HG03521 (cell line): ENCODE data around the gene MDN1.
"Not testable (repeated sequence)": the region's sequence is repeated elsewhere in the genome, so short reads cannot be mapped to it uniquely, and the experiment has no call there.

Experiments
- ATAC-seq: cut with Tn5 transposase; IDR thresholded peaks from one replicate; pipeline ENCODE4 v1.9.1; 2021; ENCODE audit warnings: mild to moderate bottlenecking, moderate library complexity; ENCODE audit not compliant: unreplicated experiment

The MDN1 gene

DNA sequence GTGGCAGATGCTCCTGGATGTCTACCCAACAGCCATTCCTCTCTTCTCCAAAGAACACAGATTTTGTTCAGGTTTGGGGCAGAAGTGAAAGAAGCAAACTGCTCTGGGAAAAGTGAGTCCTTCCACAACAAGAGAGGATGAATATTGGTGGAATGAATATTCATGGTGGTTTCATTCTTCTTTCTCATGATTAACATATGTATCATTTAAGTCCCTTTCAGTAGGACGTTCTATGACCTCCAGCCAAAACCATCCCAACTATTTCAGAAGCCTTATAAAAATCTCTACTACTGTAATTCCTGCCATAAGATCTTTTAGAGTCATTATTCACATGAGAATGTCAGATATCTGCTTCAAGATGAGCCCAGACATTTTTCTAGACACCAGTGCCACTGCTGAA lies 44.4 kb downstream of the MDN1 start:
- no peak for ATAC-seq

DNA sequence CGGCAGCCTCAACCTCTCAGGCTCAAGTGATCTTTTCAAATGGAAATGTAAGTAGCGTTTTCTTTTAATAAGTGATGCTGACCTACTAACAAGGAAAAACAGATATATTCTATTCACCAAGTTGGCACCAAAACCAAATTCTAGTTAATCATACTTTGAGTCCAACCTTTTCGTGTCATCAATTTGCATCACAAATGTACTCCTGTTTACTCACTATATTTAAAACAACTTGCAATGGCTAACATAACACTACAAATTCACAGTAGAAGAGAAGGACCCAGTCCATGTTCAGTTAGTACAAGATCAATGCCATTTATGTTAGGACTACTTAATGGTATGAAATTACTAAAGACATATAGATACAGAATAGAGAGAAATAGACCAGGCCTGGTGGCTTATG lies 50.0 kb downstream of the MDN1 start:
- no peak for ATAC-seq

- ATAC-seq = no peak
Observed at GRCh38 chr6:89768324-89768723, 51.3 kb downstream of the MDN1 start.

DNA sequence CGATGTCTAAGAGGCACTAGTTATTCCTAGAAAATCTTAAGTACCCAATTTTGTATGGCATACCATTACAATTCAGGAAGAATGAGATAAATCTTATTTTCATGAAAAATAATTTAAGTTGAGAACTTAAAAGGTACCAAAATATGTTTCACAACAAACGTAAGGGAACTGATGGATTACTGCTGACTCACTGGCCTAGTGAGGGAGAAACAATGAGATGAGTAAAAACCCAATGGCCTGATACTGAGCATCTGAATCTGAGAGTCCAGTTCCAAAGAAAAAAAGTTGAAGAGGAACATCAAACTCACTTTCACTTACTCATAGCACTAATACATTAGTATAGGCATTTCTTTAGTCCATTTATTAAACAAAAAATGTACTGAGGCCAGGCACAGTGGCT lies 56.0 kb downstream of the MDN1 start:
- ATAC-seq = no peak

DNA sequence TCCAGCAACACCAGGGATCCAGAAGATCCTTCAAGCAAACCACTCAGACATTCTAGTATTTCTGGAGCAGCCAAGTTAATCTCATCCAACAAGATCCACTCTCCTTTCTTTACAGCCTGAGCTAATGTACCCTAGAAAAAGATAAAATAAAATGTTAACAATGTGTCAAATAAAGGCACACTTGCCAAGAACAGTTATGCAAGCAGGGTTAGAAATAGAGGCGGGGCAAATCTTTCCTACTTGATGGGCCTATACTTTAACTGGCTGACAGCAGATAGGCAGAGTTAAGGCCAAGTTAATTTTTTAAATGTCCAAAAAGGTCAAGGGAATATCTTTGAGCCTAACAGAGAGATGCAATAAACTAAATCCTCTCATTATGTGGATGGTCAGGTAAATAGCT lies 60.8 kb downstream of the MDN1 start:
- ATAC-seq = no peak

- no peak for ATAC-seq
Observed at GRCh38 chr6:89750338-89750737, 69.3 kb downstream of the MDN1 start.

DNA sequence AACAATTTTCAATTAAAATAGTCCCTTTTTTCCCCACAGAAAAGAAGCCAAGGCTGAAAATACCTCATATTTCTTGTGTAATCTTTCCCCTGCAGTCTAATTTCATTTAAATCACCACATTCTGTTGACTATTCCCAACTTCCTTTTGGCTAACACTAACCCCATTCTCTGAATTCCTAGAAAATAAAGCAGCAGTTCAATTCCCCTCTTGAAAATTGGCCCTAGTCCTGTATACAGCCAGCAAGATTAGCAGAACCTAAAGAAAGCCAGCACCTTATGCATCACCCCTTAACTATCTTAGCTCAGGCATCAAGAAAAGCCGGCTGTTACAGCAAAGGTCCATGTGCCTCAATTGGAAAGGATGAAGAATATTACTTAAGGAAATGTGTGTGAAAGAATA lies 69.7 kb downstream of the MDN1 start:
- no peak for ATAC-seq

DNA sequence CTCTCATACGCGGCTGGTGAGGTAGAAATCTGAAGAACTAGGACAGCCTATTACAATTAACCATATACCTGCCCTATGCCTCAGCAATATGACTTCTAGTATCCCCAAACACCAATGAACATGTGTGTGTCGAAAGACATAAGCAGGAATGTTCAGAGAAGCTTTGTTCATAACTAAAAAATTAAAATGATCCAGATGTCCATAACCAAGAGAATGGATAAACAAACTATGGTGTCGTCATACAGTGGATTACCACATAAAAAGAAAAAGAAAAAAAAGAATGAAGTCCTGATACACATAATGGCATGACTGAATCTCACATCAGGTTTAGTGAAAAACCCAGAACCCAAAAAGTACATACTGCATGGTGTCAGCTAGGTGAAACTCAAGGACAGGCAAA lies 73.9 kb downstream of the MDN1 start:
- no peak for ATAC-seq

DNA sequence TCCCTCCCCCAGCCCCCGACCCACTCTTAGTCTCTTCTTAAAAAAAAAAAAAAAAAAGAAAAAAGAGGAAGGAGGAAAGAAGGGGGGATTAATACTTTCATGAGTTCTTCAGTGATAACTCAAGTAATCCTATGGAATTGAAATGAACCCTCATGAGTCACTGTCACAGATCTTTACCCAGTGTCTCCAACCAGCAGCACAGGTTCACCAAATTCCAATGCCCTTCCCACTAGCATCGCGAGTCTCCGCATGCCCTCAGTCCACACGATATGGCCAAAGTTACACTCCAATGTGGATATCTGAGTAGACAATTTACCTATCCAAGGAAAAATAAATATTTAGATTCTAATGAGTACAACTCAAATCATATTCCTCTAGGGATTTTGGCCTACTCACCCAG lies 74.5 kb downstream of the MDN1 start:
- ATAC-seq = no peak

- no peak for ATAC-seq
Observed at GRCh38 chr6:89736893-89737292, 82.7 kb downstream of the MDN1 start.

- no peak for ATAC-seq
Observed at GRCh38 chr6:89734526-89734925, 85.1 kb downstream of the MDN1 start.

DNA sequence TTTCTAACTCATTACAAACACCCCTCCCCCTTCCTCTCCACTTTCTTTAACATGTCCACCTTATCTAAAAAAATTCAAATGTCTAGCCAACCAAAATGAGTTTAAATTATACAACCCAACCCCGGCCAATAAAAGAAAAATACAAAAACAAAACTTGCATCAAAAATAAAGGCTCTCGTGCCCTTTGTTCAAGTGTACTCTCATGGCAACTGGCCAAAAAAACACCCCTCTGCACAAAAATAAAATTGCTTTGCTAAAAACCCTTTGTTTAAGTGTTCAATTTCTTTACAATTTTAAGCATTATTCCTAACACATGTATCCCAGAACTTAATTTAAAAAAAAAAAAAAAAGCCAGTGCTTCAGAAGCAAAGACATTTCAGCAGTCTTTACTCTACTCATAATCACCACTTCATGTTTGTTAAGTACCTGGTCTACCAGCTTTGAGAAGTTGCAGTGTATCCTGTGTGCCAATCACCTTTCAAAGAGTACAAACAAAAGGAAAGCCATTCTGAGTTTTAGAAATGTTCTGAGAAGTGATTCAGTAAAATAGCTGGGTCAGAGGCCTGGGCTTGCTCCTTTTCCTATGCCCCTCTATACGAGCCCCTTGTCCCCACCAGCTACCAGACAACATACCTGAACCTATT lies 87.5 kb downstream of the MDN1 start:
- no peak for ATAC-seq

DNA sequence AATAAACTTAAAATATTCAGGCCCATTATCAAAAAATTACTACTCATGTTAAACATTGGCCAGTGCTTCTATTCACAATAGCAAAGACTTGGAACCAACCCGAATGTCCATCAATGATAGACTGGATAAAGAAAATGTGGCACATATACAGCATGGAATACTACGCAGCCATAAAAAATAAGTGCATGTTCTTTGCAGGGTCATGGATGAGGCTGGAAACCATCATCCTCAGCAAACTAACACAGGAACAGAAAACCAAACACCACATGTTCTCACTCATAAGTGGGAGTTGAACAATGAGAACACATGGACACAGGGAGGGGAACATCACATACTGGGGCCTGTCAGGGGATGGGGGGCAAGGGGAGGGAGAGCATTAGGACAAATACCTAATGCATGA lies 88.3 kb downstream of the MDN1 start:
- ATAC-seq = not testable (repeated sequence)

- peak; percentile 58 for ATAC-seq
Observed at GRCh38 chr6:89729818-89730217, 89.8 kb downstream of the MDN1 start.

GRCh38 chr6:89727501-89727900 lies 92.1 kb downstream of the MDN1 start:
- ATAC-seq = no peak

DNA sequence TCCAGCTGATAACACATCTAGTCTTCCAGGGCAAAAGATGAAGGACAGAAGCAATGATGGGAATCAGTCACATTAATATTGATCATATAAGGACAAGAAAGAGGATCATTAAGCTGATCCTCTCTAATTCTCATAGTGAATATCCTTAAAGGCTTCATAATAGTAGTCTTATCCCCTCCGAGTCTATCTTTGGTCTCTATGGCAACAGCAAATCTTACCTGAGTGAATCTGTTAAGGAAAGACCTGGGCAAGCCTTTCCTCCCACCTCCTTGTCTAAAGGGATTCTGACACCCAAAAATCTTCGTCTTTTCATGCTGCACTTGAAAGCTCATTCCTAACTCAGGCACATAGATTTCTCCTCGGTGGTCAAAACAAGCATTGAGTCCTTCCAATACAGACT lies 94.6 kb downstream of the MDN1 start:
- ATAC-seq = no peak

DNA sequence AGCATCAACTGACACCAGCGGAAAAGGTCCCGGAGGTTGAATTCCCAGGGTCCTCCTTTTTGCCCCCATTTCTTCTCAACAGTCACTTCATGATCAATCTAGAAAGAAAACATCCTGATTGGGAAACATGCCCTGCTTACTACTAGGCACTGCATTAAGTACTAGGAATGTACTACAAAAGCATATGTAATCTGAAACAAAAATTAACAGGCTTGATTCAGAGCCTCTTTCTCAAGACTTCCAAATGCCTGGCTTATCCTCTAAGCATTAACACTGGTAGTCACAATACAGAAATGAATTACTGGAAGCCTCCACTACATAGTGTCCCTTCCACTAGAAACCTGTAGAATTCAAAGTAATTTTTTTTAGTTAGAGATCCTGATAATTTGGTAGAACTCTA lies 96.5 kb downstream of the MDN1 start:
- ATAC-seq = no peak

DNA sequence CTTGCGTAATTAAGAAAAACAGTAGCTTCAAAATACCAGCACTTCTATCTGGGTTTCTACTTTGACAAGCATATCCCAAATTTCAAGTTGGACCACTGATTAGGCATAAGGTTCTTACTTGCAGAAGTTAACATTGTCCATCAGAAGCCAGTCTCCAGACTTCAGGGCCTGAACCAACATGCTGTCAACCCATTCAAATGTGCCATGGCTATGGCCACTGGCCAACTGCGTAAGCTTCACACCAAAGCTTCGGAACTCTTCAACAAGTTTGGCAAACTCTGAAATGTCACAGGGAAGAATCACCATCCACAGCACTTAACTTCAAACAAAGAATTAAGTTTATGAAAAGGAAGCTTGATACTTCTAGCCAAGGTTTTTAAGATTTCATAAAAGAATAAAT lies 103.1 kb downstream of the MDN1 start:
- ATAC-seq = no peak

DNA sequence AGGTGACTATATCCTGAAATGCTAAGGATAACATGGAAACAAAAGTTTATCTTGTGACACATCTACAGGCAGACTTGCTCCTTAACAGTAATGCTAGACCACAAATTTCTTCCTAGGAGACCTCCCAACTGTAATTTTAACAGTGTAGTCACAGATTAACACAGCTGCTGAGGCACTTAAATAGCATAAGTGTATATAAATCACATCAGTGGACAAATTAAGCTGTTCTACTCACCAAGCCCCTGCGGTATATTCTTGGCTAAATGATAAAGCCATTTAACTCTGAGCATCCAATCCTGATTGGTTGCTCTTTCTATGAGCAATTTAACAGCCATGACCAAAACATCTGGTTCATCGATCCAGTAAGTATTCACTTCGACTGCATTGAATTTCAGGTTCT lies 107.8 kb downstream of the MDN1 start:
- ATAC-seq = no peak

- ATAC-seq = no peak
Observed at GRCh38 chr6:89708316-89708715, 111.3 kb downstream of the MDN1 start.

GRCh38 chr6:89707766-89708165 lies 111.8 kb downstream of the MDN1 start:
- ATAC-seq = no peak

GRCh38 chr6:89706121-89706520 lies 113.5 kb downstream of the MDN1 start:
- no peak for ATAC-seq

DNA sequence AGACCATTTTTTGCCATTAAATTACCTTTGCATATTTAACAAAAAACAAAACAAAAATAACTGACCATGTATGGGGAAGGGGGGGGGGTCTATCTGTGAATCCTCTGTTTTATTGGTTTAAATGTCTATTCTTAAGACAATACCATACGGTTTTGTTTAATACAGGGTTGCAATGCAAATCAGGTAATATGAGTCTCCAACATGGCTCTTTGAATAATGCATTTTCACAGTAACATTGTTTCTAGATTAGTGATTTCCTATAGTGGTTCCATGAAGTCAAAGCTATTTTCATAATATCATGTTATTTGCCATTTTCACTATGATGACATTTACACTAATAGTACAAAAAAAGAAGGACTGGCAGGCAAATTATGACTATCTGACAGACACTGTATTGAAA lies 116.3 kb downstream of the MDN1 start:
- no peak for ATAC-seq

GRCh38 chr6:89702349-89702748 lies 117.2 kb downstream of the MDN1 start:
- ATAC-seq = no peak
